PC-9 (cell line): ENCODE results near the gene DYSF. TPM values are rescaled to one million over a fixed set of nuclear protein-coding genes. Genes with fewer than 3 reads are reported as not detected.

ENCODE experiments used
- BruUV-seq: library from RNA; stranded (reverse); fragments of 400-500 nt; replicated peaks from 2 replicates; lab custom pipeline; 2021; lab: Mats Ljungman, UMichigan
- CTCF ChIA-PET: fragments of 300-600 bp; sonication (Branson Sonifier 250); formaldehyde crosslinking; loops from one replicate; lab custom pipeline; 2022; ENCODE audit warnings: antibody characterized with exemption; lab: Charles Lee
- POLR2A ChIA-PET: fragments of 300-600 bp; sonication (Branson Sonifier 250); formaldehyde crosslinking; loops from one replicate; lab custom pipeline; 2022; ENCODE audit warnings: antibody characterized with exemption; ENCODE audit not compliant: unreplicated experiment; lab: Charles Lee
- DNase-seq, 2 experiments: peaks; one replicate each; pipeline versions ENCODE4 v3.0.0 to v3.0.0-alpha.2; 2015 to 2022; ENCODE audit warnings: mixed read lengths in 1 of 2
- H2AFZ ChIP-seq: fragments of 200-600 bp; sonication (generic); 2 replicates; pipeline ENCODE4 v1.8.1; 2017; ENCODE audit warnings: antibody characterized with exemption
- H3F3A ChIP-seq: fragments of 200-600 bp; sonication (generic); 2 replicates; pipeline ENCODE4 v1.8.1; 2017; ENCODE audit warnings: antibody characterized with exemption, mild to moderate bottlenecking, low read depth; ENCODE audit not compliant: insufficient read depth
- H3K27ac ChIP-seq: fragments of 200-600 bp; sonication (generic); 2 replicates; pipeline ENCODE4 v1.6.1; 2016; ENCODE audit warnings: mixed run types
- H3K27me3 ChIP-seq: fragments of 200-600 bp; sonication (generic); 2 replicates; pipeline ENCODE4 v1.6.1; 2016; ENCODE audit warnings: low read depth, mixed run types; ENCODE audit not compliant: insufficient read depth
- H3K36me3 ChIP-seq: fragments of 200-600 bp; sonication (generic); 2 replicates; pipeline ENCODE4 v1.6.1; 2016; ENCODE audit warnings: low read depth, mixed run types
- H3K4me1 ChIP-seq: fragments of 200-600 bp; sonication (generic); replicated peaks from 2 replicates; pipeline ENCODE4 v1.6.1; 2016; ENCODE audit warnings: mixed run types; ENCODE audit not compliant: insufficient read depth
- H3K4me2 ChIP-seq: fragments of 200-600 bp; sonication (generic); 2 replicates; pipeline ENCODE4 v1.6.1; 2017; ENCODE audit warnings: mixed run types
- H3K4me3 ChIP-seq: fragments of 200-600 bp; sonication (generic); 2 replicates; pipeline ENCODE4 v1.6.1; 2016; ENCODE audit warnings: mixed run types
- H3K79me2 ChIP-seq: fragments of 200-600 bp; sonication (generic); 2 replicates; pipeline ENCODE4 v1.6.1; 2017; ENCODE audit warnings: low read depth, mixed run types
- H3K9me2 ChIP-seq: fragments of 200-600 bp; sonication (generic); 2 replicates; pipeline ENCODE4 v1.8.1; 2017; ENCODE audit warnings: mild to moderate bottlenecking; ENCODE audit not compliant: insufficient read depth
- H3K9me3 ChIP-seq: fragments of 200-600 bp; sonication (generic); 2 replicates; pipeline ENCODE4 v1.8.1; 2016; ENCODE audit warnings: low read depth; ENCODE audit not compliant: insufficient read depth
- H4K20me1 ChIP-seq: fragments of 200-600 bp; sonication (generic); 2 replicates; pipeline ENCODE4 v1.8.1; 2017; ENCODE audit not compliant: insufficient read depth
- CTCF ChIP-seq: fragments of 200-600 bp; sonication (generic); conservative IDR thresholded peaks from 2 replicates; pipeline ENCODE4 v1.6.1; 2017; ENCODE audit warnings: mixed run types, antibody characterized with exemption, mild to moderate bottlenecking, moderate library complexity
- EZH2 ChIP-seq: fragments of 200-600 bp; sonication (generic); IDR thresholded peaks from 2 replicates; pipeline ENCODE4 v1.8.0; 2017; ENCODE audit warnings: antibody characterized with exemption, low read depth
- intact Hi-C: fragments of 100-400 bp; cut with micrococcal nuclease; formaldehyde crosslinking; loops from one replicate; pipeline ENCODE4 v1.10.0; 2022; ENCODE audit not compliant: unreplicated experiment
- total RNA-seq: library from RNA; stranded (reverse); gene quantifications from 2 replicates; pipeline ENCODE4 v1.2.3, GENCODE V29; 2021

DYSF gene
- total RNA-seq, 1 experiment from 2014 or later = 12.2 TPM

DNA sequence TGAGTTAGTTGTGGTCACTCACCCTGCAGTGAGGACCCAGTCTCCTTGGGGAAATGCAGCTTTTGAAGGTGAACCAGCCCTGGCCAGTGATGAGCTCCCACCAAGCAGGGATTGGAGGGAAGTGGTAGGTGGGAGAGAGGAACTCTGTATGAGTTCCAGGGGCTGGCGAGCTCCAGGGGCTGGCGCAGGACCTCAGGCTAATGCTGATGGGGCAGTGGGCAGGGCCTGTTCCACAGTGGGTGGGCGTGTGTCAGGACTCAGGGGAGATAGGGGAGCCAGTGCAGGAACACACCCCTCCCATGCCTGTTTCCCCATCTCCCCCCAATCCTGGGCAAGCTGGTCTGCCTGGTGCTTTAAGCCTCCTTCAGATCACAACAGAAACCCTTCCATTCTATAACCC, 208.4 kb downstream of the DYSF start:
- Histone ChIP-seq H2AFZ (no peak overlapping the region), H3K4me1 (no peaks in the 10 kb centered on the region), H3K27me3 (no peaks in the 10 kb centered on the region), H3K36me3 (0 out of 2 replicates have a peak, but pooled peaks cover 5% of the 10 kb centered on the region), H3K9me2 (no peaks in the 10 kb centered on the region), H3K9me3 (peaks cover 20% of the 10 kb centered on the region; the same call in 1 of the 2 replicates), H4K20me1 (no peaks in the 10 kb centered on the region), H3K79me2 (no peaks in the 10 kb centered on the region), H3F3A (peaks cover 8% of the 10 kb centered on the region; the same call in 1 of the 2 replicates), H3K4me2 (no peak overlapping the region), H3K27ac (no peak overlapping the region), H3K4me3 (no peak overlapping the region)
- TF ChIP-seq CTCF = no peak
- no peak for TF ChIP-seq EZH2
- intact Hi-C loops = no loop called here
- BruUV-seq = no TSS peak
- no peak for DNase-seq
- ChIA-PET POLR2A (no interaction called here), CTCF (interaction anchor here (0.6 kb wide), 1 partner anchor 390 kb away, joined by 12 read pairs; no protein-coding TSS in a partner anchor)

DNA sequence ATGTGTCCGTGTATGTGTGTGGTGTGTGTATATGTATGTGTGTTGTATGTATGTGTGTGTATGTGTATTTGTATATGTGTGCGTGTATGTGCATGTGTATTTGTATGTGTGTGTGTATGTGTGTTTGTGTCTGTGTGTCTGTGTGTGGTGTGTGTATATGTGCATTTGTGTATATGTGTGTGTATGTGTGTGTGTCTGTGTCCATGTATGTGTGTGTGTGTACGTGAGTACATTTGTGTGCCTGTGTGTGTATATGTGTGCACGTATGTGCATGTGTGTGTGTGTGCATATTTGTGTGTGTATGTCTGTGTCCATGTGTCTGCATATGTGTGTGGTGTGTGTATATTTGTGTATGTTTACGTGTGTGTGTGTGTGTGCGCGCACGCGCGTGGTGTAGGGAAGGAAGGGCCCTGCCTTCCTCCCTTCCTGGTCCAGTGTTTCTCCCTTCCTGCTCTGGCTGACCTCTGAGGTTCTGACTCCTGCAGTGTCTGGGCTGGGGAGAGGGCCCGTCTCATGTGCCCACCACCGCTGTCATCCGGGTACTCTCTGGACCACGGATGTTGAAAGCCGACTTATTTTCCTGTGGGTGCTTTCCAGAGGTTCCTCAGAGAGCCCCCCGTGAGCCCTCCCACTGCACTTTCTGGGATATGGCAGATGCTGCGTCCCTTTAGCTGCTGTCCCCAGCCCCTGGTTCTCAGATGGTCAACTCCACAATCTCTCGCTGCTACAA, 209.5 kb downstream of the DYSF start:
- BruUV-seq = no TSS peak
- POLR2A ChIA-PET = no interaction called here
- H3K36me3 ChIP-seq = 0 out of 2 replicates have a peak, but pooled peaks cover 5% of the 10 kb centered on the region
- H3K79me2 ChIP-seq = no peaks in the 10 kb centered on the region
- intact Hi-C loops = no loop called here
- H3F3A ChIP-seq = peaks cover 8% of the 10 kb centered on the region; the same call in 1 of the 2 replicates
- no peak overlapping the region for H3K4me2 ChIP-seq
- no peak overlapping the region for H2AFZ ChIP-seq
- H3K9me3 ChIP-seq = peaks cover 13% of the 10 kb centered on the region; the same call in 1 of the 2 replicates
- no peak for TF ChIP-seq EZH2
- CTCF ChIA-PET = no interaction called here
- no peak overlapping the region for H3K27ac ChIP-seq
- DNase-seq = no peak
- no peaks in the 10 kb centered on the region for H4K20me1 ChIP-seq
- H3K9me2 ChIP-seq = no peaks in the 10 kb centered on the region
- H3K27me3 ChIP-seq = no peaks in the 10 kb centered on the region
- no peaks in the 10 kb centered on the region for H3K4me1 ChIP-seq
- H3K4me3 ChIP-seq = no peak overlapping the region

- Histone ChIP-seq H2AFZ (no peak overlapping the region), H3K4me1 (no peaks in the 10 kb centered on the region), H3K4me3 (no peak overlapping the region), H4K20me1 (no peaks in the 10 kb centered on the region), H3K36me3 (0 out of 2 replicates have a peak, but pooled peaks cover under 1% of the 10 kb centered on the region), H3K27me3 (no peaks in the 10 kb centered on the region), H3K27ac (no peak overlapping the region), H3K9me2 (no peaks in the 10 kb centered on the region), H3K9me3 (no peaks in the 10 kb centered on the region; the same call in 1 of the 2 replicates), H3K79me2 (no peaks in the 10 kb centered on the region), H3K4me2 (no peak overlapping the region), H3F3A (peaks cover 8% of the 10 kb centered on the region; the same call in 1 of the 2 replicates)
- CTCF ChIA-PET = no interaction called here
- intact Hi-C loops = no loop called here
- DNase-seq = no peak
- POLR2A ChIA-PET = no interaction called here
- TF ChIP-seq EZH2 (no peak), CTCF (no peak)
- BruUV-seq = no TSS peak
Measured at GRCh38 chr2:71664161-71664560, 210.8 kb downstream of the DYSF start.
